Forelimb muscle (tissue), 1 donor: ENCODE measurements around the gene TBC1D9B. TPM values are rescaled to one million over a fixed set of nuclear protein-coding genes. Genes with fewer than 3 reads are reported as not detected.

Experiments used
- DNase-seq: peaks from one replicate; pipeline ENCODE4 v3.0.0-alpha.2; 2013; ENCODE audit warnings: low read depth
- polyA plus RNA-seq: library from polyadenylated mRNA; unstranded; fragments of 120-200 nt; gene quantifications from one replicate; pipeline ENCODE4 v1.2.1, GENCODE V29; 2013; ENCODE audit not compliant: insufficient read length

Gene TBC1D9B
- polyA plus RNA-seq, 1 donor = 54.8 TPM

- DNase-seq = no peak
Observed at GRCh38 chr5:179870403-179870903, 37.2 kb downstream of the TBC1D9B start.

- DNase-seq = no peak
Observed at GRCh38 chr5:179869641-179870402, 37.9 kb downstream of the TBC1D9B start.

DNA sequence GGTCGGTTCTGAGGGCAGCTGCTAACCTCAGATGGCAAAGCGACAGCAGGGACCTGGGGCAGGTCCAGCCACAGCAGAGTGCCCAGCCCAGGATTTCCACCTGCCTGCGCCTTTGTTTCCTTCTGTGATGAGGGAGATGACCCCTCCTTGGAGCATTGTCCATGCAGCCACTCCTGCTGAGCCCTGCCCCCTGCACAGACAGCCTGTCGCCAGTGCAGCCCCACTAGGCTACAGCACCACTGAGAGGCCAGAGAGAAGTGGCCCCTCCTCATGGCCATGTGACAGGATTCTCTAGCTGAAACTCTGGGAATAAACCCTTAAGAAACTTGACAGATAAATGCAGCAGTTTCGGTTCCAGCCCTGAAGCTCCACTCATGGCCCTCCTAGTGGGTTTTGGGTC lies 38.6 kb downstream of the TBC1D9B start:
- no peak for DNase-seq

- DNase-seq = no peak
Observed at GRCh38 chr5:179868541-179868940, 39.2 kb downstream of the TBC1D9B start.

DNA sequence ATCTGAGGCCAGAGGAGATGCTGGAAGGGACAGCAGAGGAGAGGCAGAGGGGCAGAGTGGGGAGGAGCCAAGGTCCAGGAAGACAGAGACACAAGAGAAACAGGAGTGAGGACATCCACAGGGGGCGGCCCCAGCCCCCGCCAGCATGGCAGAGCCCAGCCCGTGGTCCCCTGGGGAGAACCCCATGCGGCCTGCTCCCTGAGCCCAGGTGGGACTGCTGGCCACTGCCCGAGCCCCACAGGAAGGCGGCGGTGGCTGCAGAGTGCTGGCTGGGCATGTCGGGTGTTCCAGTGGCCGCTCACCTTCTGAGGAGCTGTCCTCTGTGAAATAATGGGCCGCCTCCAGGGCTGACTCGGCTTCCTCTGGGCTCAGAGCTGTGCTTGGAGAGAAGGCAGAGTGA lies 40.2 kb downstream of the TBC1D9B start:
- no peak for DNase-seq

DNA sequence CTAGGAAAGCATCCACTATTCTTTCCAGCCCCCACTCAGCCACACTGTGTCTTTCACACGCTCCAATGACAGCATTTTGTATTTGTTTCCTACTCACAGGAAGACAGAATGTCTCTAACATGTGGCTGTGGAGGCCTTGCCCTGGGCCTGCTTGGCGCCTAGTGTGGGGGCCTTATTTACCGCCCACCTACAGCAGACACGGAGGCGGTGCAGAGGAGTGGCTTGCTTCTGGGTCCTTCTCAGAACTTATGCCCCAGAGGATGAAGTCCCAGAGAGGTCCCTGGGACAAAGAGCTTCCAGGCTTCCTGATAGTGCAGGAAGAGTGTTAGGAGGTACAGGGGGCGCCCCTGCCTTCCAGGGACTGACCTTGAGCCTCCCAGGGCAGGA lies 40.6 kb downstream of the TBC1D9B start:
- DNase-seq = no peak

- DNase-seq = no peak
Observed at GRCh38 chr5:179866241-179867078, 41.2 kb downstream of the TBC1D9B start.

GRCh38 chr5:179865491-179866240 lies 42.0 kb downstream of the TBC1D9B start:
- DNase-seq = no peak

GRCh38 chr5:179864686-179865085 lies 43.0 kb downstream of the TBC1D9B start:
- no peak for DNase-seq

DNA sequence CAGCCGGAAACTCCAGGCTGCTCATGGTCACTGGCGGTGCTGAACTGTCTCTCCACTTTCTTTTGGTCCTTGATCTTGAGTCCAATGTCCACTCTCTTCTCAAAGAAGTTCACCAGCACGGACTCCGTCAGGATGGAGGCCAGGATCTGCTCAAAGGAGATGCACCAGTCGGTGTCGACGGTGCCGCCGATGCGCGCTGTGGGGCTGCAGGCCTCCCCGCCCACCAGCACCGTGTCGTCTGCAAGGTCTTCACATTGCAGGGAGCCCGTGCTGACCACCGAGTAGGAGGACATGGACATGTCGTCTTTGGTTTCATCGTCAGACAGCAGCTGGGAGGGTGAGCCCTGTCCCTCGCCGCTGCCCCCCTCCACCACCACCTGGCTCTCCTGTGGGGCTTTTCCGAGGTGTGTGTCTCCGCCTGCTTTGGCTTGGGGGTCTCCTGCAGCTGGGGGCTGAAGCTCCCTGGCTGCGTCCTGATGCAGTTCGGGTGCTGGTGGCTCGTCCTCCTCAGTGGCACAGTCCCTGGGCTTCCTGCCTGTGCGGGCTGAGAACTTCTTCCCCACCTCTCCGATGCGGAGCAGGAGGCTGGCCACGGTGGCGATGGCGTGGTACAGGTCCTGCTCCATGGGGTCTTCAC lies 44.1 kb downstream of the TBC1D9B start:
- DNase-seq = no peak

- no peak for DNase-seq
Observed at GRCh38 chr5:179862891-179863290, 44.8 kb downstream of the TBC1D9B start.

DNA sequence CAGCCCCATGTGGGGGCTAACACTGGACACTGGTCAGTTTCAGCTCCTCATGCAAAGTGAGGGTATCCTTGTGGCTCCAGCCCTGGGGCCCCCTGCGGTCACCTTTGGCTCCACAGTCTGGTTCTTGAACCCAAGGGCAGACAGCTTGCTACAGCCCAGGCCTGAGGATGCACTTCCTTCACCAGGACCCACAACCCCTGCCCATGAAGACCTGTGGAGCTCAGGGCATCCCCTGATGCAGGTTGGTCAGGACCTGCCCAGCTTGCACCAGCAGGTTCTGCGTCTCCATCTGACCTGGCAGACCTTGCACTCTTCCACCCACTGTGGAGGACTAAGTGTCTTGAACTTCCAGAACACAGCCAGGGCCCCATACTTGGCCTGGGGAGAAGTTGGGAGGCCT lies 45.4 kb downstream of the TBC1D9B start:
- DNase-seq = no peak

DNA sequence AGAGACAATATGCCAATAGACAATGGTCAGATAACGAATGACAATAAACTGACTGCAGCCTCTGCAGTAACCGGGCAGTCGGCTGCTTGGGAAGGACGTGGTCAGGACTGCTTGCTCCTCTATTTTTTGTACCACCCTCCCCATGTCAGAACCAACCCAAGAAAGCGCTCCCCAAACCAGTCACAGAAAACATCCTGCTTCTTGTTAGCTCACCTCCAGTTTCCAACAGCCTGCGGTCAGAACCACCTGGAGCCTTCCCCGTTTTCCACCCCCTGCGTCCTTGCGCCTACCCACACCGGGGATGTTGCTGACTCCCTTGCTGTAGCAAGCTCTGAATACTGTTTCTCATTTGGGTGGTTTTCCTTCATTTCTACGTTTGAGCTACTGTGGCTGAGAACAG lies 47.4 kb downstream of the TBC1D9B start:
- DNase-seq = no peak

- peak; percentile 84 for DNase-seq
Observed at GRCh38 chr5:179858586-179859427, 48.9 kb downstream of the TBC1D9B start, which contains the start of gene MRNIP. MRNIP (minus strand) TSS chr5:179858817; CDS start chr5:179858796, 21 bp downstream.

GRCh38 chr5:179858241-179858585 lies 49.5 kb downstream of the TBC1D9B start:
- DNase-seq = no peak

DNA sequence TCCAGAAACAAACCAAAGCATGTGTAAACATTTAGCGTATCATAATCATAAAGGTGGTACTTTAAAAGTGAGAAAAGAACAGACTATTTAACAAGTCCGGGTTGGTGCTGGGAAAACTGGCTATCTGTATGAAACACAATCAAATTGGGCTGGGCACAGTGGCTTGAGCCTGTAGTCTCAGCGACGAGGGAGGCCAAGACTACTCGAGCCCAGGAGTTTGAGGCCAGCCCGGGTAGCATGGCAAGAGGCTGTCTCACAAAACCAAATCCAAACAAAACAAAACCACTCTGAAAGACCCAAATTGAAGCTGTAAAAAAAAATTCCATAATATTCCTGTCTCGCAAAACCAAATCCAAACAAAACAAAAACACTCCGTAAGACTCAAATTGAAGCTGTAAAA lies 53.3 kb downstream of the TBC1D9B start:
- DNase-seq = no peak

DNA sequence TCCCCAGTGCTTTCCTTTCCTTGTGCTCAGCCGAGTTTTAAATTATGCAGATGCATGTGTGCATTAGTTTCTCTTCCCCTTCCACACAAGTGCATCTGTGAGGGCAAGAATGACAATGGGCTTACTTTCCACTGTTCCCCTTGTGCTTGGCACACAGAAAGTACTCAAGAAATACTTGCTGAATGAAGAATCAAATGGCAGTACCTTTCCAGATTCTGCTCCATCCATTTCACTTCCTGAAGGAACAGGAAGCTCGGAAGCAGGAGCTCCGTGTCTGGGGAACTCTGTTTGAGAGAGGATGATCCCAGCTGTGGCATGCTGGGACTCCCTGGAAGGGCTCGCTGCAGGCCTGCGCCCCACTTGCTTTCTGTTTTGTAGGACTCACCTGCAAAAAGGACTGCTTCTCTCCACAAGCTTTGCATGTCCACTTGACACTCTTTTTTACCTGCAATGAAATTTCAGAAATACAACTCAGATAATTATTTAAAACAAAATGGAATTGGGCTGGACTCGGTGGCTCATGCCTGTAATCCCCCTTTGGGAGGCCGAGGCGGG lies 54.6 kb downstream of the TBC1D9B start:
- no peak for DNase-seq

DNA sequence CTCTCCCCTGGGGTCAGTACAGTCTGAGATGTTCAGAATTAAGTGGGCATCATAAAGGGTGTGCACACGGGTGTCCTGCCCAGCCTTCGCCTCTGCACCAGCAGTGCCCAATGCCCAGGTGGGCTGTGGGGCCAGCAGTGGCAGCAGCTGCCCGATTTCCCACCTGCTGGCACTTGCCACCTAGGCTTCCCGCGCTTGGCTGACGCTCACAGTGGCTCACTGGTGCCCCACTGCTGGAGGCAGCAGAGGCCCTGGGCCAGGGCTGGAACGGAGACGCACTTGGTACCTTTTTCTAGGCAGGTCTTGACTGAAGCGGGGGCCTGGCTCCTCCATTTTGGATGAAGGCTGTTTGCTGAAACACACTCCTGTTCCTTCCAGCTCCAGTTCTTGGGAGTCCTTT lies 66.1 kb downstream of the TBC1D9B start:
- no peak for DNase-seq

DNA sequence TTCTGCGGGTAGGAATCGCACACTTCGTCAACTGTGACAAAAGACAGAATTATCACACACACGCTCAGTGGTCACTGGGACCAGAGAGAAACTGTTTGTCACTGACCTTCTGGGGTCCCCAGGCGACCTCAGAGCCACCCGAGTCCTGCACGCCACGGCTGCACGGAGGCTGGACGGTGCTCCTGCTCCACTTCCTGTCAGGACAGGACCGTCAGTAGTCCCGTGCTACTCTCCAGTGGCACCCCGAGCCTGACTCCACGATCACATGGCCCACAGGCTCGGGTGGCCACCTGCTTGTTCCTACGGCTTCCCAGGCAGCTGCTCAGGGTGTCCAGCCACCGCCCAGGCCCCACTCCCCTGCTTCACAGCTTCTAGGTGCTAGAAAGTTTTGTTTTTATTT lies 66.9 kb downstream of the TBC1D9B start:
- no peak for DNase-seq

DNA sequence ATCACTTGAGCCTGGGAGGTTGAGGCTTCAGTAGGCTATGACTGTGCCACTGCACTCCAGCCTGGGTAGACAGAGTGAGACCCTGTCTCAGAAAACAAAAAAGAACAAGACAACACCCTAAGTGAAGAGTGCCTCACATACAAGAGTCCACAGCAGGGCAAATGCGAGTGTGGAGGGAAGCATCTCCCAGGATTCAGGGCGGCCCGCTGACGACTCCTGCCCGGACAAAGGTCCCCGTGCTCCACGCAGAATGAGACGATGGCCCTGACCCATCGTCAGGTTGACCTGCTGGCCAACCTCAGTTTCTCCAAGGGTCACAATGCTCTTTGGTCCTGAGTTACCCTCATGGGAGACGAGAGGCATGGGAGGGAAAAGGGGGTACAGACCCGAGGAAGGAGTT lies 67.4 kb downstream of the TBC1D9B start:
- no peak for DNase-seq
